Neural crest cell (in vitro differentiated cells): Measurements from ENCODE around the gene VWC2L. TPM values are rescaled to one million over a fixed set of nuclear protein-coding genes. Genes with fewer than 3 reads are reported as not detected.

Experiments used
- DNase-seq: peaks from one replicate; pipeline ENCODE4 v3.0.0; 2021; ENCODE audit warnings: low read depth, mixed read lengths, low spot score
- H3K27ac Mint-ChIP-seq: one replicate; pipeline ENCODE4 v1.8.0; 2021; ENCODE audit warnings: mild to moderate bottlenecking, mixed read lengths; ENCODE audit not compliant: unreplicated experiment
- H3K27me3 Mint-ChIP-seq: 2 replicates; pipeline ENCODE4 v1.8.0; 2021; ENCODE audit warnings: low read depth, mild to moderate bottlenecking, mixed read lengths
- H3K36me3 Mint-ChIP-seq: 2 replicates; pipeline ENCODE4 v1.8.0; 2021; ENCODE audit warnings: low read depth, mild to moderate bottlenecking, mixed read lengths
- H3K4me1 Mint-ChIP-seq: 2 replicates; pipeline ENCODE4 v1.8.0; 2021; ENCODE audit warnings: mixed read lengths
- H3K4me3 Mint-ChIP-seq: one replicate; pipeline ENCODE4 v1.8.0; 2021; ENCODE audit warnings: mild to moderate bottlenecking, mixed read lengths
- H3K9me3 Mint-ChIP-seq: 2 replicates; pipeline ENCODE4 v1.8.0; 2021; ENCODE audit warnings: mixed read lengths
- total RNA-seq: library from RNA; stranded (reverse); gene quantifications from 2 replicates; pipeline ENCODE4 v1.2.1, GENCODE V29; 2021
- TF ChIP-seq, protein P1 (sequence below): fragments of 200-600 bp; sonication (generic); conservative IDR thresholded peaks from 2 replicates; pipeline ENCODE4 v1.5.0; 2021; ENCODE audit warnings: antibody characterized with exemption, mild to moderate bottlenecking

Gene VWC2L
- total RNA-seq, 1 donor from 2014 or later, result 0.23 TPM

DNA sequence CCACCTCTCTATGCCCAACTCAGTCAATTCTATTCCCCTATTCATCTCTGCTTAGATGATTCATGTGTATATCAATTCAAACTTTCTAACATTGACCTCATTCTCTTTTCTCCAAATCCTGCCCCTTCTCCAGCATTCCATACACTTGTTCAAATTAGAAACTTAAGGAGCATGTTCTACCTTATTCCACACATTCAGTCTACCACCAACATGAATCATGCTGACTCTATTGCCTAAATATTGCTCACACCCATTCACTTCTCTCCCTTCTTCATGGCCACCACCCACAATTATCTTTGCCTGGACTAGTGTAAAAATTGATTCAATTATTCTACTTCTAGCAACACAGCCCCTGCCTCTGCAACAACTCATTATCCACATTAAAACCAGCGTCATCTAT is 147.5 kb downstream of the VWC2L start:
- Mint-ChIP-seq H3K4me1 (peaks cover 10% of the 10 kb centered on the region), H3K36me3 (peaks cover 3% of the 10 kb centered on the region), H3K9me3 (peaks cover 18% of the 10 kb centered on the region), H3K27me3 (no peaks in the 10 kb centered on the region), H3K4me3 (no peak overlapping the region), H3K27ac (peak overlapping the region; percentile 15)
- TF ChIP-seq, protein P1, sequence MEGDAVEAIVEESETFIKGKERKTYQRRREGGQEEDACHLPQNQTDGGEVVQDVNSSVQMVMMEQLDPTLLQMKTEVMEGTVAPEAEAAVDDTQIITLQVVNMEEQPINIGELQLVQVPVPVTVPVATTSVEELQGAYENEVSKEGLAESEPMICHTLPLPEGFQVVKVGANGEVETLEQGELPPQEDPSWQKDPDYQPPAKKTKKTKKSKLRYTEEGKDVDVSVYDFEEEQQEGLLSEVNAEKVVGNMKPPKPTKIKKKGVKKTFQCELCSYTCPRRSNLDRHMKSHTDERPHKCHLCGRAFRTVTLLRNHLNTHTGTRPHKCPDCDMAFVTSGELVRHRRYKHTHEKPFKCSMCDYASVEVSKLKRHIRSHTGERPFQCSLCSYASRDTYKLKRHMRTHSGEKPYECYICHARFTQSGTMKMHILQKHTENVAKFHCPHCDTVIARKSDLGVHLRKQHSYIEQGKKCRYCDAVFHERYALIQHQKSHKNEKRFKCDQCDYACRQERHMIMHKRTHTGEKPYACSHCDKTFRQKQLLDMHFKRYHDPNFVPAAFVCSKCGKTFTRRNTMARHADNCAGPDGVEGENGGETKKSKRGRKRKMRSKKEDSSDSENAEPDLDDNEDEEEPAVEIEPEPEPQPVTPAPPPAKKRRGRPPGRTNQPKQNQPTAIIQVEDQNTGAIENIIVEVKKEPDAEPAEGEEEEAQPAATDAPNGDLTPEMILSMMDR, result no peak
- no peak for DNase-seq

GRCh38 chr2:214560176-214560575 is 149.3 kb downstream of the VWC2L start:
- TF ChIP-seq, protein P1, result no peak
- Mint-ChIP-seq H3K27me3 (no peaks in the 10 kb centered on the region), H3K36me3 (peaks cover 12% of the 10 kb centered on the region), H3K4me1 (peaks cover 13% of the 10 kb centered on the region), H3K27ac (no peak overlapping the region), H3K9me3 (peaks cover 24% of the 10 kb centered on the region), H3K4me3 (no peak overlapping the region)
- DNase-seq, result no peak

DNA sequence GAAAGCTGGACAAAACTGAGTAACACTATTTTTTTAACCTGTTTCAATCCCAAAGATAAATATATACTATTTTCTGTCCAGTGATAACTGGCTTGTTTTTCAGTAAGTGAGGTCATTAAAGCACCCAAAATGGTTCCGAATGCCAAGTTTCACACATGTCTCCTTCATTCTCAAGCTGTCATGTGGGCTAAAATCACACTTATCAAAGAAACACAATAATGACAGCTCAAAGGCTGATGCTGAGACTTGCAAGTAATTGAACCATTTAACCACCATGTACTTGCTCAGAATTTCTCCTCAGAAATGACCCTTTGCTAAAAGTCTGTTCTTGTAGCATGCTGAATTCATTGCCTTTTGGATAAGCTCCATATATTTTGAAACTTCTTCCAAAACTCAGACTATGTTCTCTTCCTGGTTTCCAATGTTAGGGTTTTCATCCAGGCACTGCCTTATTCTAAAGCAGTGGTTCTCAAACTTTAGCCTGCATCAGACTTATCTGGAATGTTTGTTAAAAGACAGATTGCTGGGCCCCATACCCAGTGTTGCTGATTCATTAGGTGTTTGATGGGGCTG is 149.8 kb downstream of the VWC2L start:
- no peak for DNase-seq
- Mint-ChIP-seq H3K27ac (no peak overlapping the region), H3K9me3 (peaks cover 24% of the 10 kb centered on the region), H3K27me3 (no peaks in the 10 kb centered on the region), H3K4me3 (no peak overlapping the region), H3K36me3 (peaks cover 12% of the 10 kb centered on the region), H3K4me1 (peaks cover 13% of the 10 kb centered on the region)
- TF ChIP-seq, protein P1, result no peak

DNA sequence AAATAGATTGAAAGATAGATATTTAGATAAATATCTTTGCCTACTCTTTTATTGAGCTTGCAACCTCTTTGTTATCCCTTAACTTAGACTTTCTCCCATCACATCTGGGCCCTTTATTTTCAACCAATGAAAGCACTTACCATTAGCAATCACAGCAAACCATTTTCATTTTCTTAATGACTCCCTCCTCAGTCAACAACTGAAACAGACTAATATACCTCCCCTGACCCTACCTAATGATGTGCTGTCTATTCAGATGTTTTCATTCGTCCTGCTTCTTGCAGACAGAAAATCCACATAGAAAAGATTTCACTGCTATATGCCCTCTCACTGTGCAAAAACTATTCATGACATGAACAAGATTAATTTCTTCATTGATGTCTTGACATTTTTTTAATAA is 154.4 kb downstream of the VWC2L start:
- TF ChIP-seq, protein P1, result no peak
- H3K36me3 Mint-ChIP-seq, result peaks cover 9% of the 10 kb centered on the region
- no peak overlapping the region for H3K27ac Mint-ChIP-seq
- no peak for DNase-seq
- no peak overlapping the region for H3K4me3 Mint-ChIP-seq
- H3K9me3 Mint-ChIP-seq, result peaks cover 19% of the 10 kb centered on the region
- no peaks in the 10 kb centered on the region for H3K27me3 Mint-ChIP-seq
- H3K4me1 Mint-ChIP-seq, result peaks cover 3% of the 10 kb centered on the region

- TF ChIP-seq, protein P1, result no peak
- H3K4me1 Mint-ChIP-seq, result peaks cover 3% of the 10 kb centered on the region
- no peaks in the 10 kb centered on the region for H3K27me3 Mint-ChIP-seq
- H3K4me3 Mint-ChIP-seq, result no peak overlapping the region
- no peak overlapping the region for H3K27ac Mint-ChIP-seq
- H3K9me3 Mint-ChIP-seq, result peaks cover 19% of the 10 kb centered on the region
- DNase-seq, result no peak
- peaks cover 9% of the 10 kb centered on the region for H3K36me3 Mint-ChIP-seq
Measured at GRCh38 chr2:214566457-214566856, 155.6 kb downstream of the VWC2L start.
